Glomerular visceral epithelial cell (primary cell): Measurements from ENCODE around the gene RANBP1.
"Not testable (repeated sequence)": the region's sequence is repeated elsewhere in the genome, so short reads cannot be mapped to it uniquely, and the experiment has no call there.

Source experiments
- DNase-seq: peaks from one replicate; pipeline ENCODE4 v3.0.0-alpha.2; 2016; ENCODE audit errors: extremely low spot score

RANBP1 gene

GRCh38 chr22:20151276-20151588, 35.3 kb downstream of the RANBP1 start:
- no peak for DNase-seq

GRCh38 chr22:20152464-20152890, 36.6 kb downstream of the RANBP1 start:
- no peak for DNase-seq

DNA sequence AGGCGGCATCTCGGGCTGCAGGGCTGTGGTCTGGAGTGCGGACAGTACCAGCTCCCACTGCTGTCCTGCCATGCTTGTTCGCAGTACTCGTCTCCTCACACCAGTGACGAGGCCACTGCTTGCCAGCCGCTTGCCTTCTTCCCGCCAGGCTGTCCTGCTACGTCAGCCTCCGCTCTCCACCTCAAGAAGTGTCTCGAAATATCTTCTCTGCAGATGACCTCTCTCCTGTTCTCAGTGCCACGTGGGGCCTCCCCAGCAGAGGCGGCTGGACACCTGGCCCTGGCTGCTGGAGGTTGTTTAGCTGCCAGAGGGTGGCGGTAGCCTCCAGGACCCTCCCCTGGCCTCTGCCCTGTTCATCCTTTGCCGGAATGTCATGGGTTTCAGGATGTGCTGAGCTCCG, 38.0 kb downstream of the RANBP1 start:
- no peak for DNase-seq

DNA sequence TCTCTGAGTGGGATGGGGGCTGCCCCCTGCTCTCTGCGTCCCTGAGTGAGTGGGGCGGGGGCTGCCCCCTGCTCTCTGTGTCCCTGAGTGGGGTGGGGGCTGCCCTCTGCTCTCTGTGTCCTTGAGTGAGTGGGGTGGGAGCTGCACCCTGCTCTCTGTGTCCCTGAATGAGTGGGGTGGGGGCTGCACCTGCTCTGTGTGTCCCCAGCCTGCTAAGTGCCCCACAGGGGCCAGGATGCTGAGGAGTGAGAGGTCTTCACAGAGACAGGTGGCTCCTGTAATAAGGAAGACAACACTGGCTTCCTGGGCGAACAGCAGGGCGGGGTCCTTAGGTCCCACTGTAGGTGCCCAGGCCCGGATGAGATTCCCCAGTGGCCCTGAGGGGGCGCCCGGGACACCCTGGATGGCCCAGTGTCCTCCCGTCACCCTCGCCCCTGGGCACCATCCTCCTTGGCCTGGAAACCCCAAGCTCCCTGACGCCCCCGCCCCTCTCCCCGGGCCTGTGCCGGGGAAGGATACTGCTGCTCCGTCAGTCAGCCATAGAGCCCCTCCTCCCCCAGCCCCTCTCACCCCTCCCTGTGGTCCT, 38.8 kb downstream of the RANBP1 start:
- DNase-seq: no peak

DNA sequence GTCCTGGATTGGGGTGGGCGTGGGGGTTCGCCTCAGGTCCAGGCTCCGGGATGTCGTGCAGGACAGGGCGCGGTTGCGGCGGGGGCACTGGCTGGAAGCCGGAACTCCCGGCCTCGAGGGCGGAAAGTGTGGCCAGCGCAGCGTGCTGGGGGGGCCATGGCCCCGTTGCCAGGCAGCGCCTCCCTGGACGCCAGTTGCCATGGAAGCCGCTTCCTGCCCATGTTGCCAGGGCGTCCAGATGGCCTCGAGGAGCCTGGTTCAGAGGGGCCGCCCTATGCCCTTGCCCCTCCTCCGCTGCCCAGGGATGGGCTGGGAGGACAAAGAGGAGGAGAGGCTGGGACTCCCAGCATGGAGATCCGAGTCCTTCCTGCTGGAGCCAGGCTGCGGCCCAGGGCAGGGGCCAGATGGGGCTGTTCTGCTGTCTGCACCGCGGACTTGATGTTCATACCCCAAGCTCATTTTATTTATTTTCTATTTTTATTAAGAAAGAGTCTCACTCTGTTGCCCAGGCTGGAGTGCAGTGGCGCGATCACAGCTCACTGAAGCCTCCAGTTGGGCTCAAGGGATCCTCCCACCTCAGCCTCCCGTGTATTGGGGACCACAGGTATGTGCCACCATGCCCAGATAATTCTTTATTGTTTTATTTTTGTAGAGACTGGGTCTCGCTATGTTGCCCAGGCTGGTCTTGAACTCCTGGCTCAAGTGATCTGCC, 39.6 kb downstream of the RANBP1 start:
- DNase-seq: peak; percentile 13

- no peak for DNase-seq
These were observed 40.1 kb downstream of the RANBP1 start for GRCh38 chr22:20156042-20156389.

- peak; percentile 74 for DNase-seq
These were observed 40.9 kb downstream of the RANBP1 start for GRCh38 chr22:20156611-20157429.

- no peak for DNase-seq
These were observed 41.7 kb downstream of the RANBP1 start for GRCh38 chr22:20157430-20158183.

GRCh38 chr22:20158391-20159036, 42.6 kb downstream of the RANBP1 start:
- DNase-seq: no peak

- DNase-seq: no peak
These were observed 43.2 kb downstream of the RANBP1 start for GRCh38 chr22:20159076-20159475.

GRCh38 chr22:20159531-20159930, 43.6 kb downstream of the RANBP1 start:
- not testable (repeated sequence) for DNase-seq

DNA sequence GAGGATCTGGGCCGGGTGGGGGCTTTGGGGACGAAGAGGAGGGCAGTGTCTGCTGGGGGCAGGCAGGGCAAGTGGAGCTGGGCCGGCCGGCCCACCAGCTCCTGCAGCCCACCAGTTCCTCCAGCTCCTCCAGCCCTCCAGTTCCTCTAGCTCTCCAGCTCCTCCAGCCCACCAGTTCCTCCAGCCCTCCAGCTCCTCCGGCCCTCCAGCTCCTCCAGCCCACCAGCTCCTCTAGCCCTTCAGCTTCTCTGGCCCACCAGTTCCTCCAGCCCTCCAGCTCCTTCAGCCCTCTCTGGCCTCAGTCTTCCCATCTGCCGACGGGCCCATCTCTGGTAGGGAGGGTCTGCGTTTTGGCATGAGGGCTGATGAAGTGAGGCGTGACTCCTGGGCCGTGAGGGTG, 44.1 kb downstream of the RANBP1 start:
- DNase-seq: no peak

- no peak for DNase-seq
These were observed 49.0 kb downstream of the RANBP1 start for GRCh38 chr22:20164863-20165262.

- no peak for DNase-seq
These were observed 49.5 kb downstream of the RANBP1 start for GRCh38 chr22:20165421-20165820.

- DNase-seq: no peak
These were observed 50.0 kb downstream of the RANBP1 start for GRCh38 chr22:20165913-20166312.

DNA sequence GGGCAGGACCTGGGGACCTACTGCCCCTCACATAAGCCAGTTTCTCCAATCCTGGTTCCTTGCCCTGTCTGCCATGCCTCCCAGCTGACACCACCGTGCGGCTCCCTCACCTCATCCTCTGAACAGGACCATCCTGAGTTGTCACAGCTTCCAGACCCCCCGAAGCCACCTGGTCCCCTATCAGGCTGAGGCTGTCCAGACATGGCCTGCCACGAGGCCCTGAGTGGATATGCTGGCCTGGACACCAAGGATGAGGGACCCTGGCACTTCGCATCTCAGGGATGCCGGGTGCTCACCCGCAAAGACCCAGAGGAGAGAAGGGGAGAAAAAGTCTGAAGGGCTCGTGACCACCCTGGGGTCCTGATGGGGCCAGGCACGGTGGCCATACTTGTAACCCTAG, 50.8 kb downstream of the RANBP1 start:
- no peak for DNase-seq

DNA sequence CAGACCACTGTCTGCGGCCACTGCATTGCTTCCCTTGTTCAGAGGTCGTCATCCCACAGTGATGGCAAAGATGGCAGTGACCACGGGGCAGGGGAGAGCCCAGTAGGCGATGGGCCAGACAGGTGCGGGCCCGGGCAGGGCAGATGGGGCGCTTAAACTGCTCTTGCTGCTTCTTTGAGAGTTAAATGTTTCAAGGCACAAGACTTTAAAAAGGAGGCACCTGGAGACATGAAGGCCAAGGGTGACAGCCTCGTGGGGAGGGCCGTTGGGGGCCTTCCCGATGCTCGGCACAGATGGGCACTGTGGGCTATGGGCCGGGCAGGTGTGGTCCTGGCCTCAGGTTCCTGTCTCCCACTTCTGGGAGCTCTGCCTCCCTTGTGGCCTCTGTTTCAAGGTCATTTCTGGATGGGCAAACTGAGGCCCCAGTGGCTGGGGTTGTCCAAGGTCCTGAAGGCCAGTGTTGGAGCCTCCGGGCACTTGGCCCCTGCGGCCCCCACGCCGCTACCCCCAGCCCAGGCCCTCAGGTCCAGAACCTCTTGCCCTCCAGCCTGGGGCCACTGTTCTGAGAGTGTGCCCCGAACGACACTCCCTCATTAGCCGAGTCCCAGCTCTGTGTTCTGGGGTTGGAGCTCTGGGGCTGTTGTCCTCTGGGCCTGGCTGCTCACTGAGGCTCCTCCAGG, 51.9 kb downstream of the RANBP1 start:
- DNase-seq: no peak

- DNase-seq: no peak
These were observed 53.4 kb downstream of the RANBP1 start for GRCh38 chr22:20169253-20169822.

DNA sequence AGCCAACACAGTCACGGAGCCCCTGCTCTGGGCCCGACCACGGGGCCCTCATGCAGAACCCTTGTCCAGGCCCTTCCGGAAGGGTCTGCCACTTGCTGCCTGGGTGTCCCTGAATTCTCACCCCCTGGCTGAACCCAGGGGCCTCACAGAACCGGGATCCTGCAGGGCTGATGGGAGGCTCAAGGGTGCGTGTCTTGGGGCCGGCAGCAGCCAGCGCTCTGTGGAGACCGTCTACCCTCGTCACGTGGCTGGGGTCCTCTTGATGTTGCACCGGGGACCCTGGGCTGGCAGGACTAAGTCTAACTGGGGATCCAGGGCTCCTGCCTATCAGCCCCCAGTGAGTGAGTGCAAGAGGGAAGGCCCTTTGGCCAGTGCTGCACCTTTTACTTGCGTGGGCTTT, 54.3 kb downstream of the RANBP1 start:
- no peak for DNase-seq

GRCh38 chr22:20171288-20172140, 55.6 kb downstream of the RANBP1 start:
- DNase-seq: no peak
